Measurements from ENCODE around the gene LTBP2. TPM values are rescaled to one million over a fixed set of nuclear protein-coding genes. Genes with fewer than 3 reads are reported as not detected.
A peak's percentile ranks its signal among the peaks of the same experiment; 100 is the strongest.

LTBP2 gene
- total and polyA plus RNA-seq, 2 of the 8 experiments (the other 6 are each of a cell fraction or from before 2014, with no cell fraction given) = 0.48 to 0.89 TPM

GRCh38 chr14:74508292-74508731, 103.7 kb downstream of the LTBP2 start (continued):
- TF ChIP-seq KDM4A (IDR thresholded peaks at IDR 0.05; ENCODE audit: low read depth, low read length, severe bottlenecking) = no peak
- no peak for TF ChIP-seq FOSL1 (IDR thresholded peaks at IDR 0.05; ENCODE audit: insufficient read depth, low read depth, low read length)
- peak; percentile 43; the same call in 1 of the 2 replicates for TF ChIP-seq GABPA (IDR thresholded peaks at IDR 0.05; ENCODE audit: borderline replicate concordance, insufficient read depth, low read length)
- TF ChIP-seq TAF7 (optimal IDR thresholded peaks at IDR 0.05; ENCODE audit: borderline replicate concordance, low read depth, low read length) = peak; percentile 31
- TF ChIP-seq RNF2 (IDR thresholded peaks at IDR 0.05; ENCODE audit: borderline replicate concordance, low read depth, low read length, missing control alignments, poor library complexity, severe bottlenecking) = no peak
- TF ChIP-seq BACH1 (IDR thresholded peaks at IDR 0.05; ENCODE audit: low read length) = no peak
- 0 out of 2 replicates have a peak, but pooled peaks have one; percentile 26 for TF ChIP-seq ATF3 (IDR thresholded peaks at IDR 0.05; ENCODE audit: insufficient read depth, low read depth, low read length)

Measured in H1 (cell line).